Stomach (tissue), 4 donors: Measurements from ENCODE around the gene KCNG4.

Experiments used
- EP300 ChIP-seq: sonication (generic); formaldehyde crosslinking; IDR thresholded peaks from one replicate; pipeline ENCODE4 v1.6.1; 2017; ENCODE audit warnings: antibody characterized with exemption
- POLR2AphosphoS5 ChIP-seq, 3 donors: sonication (generic); formaldehyde crosslinking; IDR thresholded peaks; one replicate each; pipeline ENCODE4 v1.6.1; 2016; ENCODE audit warnings: antibody characterized with exemption in 3 of 3
- TF ChIP-seq, protein P1 (sequence below), 7 experiments: fragments of 450-650 bp in 4 of 7; fragments of 200-600 bp in 3 of 7; sonication (generic) in 3 of 7; IDR thresholded peaks; one replicate each; pipeline ENCODE4 v1.5.1; 2016 to 2019; ENCODE audit warnings: antibody characterized with exemption in 7 of 7, control low read depth in 2 of 7, mild to moderate bottlenecking in 1 of 7

GRCh38 chr16:84174396-84174795 is 65.4 kb downstream of the KCNG4 start:
- TF ChIP-seq, protein P1, sequence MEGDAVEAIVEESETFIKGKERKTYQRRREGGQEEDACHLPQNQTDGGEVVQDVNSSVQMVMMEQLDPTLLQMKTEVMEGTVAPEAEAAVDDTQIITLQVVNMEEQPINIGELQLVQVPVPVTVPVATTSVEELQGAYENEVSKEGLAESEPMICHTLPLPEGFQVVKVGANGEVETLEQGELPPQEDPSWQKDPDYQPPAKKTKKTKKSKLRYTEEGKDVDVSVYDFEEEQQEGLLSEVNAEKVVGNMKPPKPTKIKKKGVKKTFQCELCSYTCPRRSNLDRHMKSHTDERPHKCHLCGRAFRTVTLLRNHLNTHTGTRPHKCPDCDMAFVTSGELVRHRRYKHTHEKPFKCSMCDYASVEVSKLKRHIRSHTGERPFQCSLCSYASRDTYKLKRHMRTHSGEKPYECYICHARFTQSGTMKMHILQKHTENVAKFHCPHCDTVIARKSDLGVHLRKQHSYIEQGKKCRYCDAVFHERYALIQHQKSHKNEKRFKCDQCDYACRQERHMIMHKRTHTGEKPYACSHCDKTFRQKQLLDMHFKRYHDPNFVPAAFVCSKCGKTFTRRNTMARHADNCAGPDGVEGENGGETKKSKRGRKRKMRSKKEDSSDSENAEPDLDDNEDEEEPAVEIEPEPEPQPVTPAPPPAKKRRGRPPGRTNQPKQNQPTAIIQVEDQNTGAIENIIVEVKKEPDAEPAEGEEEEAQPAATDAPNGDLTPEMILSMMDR (IDR thresholded peaks at IDR 0.05), result no peak
- no peak for TF ChIP-seq POLR2AphosphoS5 (IDR thresholded peaks at IDR 0.05)
- no peak for TF ChIP-seq EP300
